NCI-H187 treated with DMSO at 0.1 percent for 48 hours (cell line): ENCODE results near the gene SATL1.
"Not testable (repeated sequence)": the region's sequence is repeated elsewhere in the genome, so short reads cannot be mapped to it uniquely, and the experiment has no call there.

Source experiments
- DNase-seq: peaks from one replicate; lab custom pipeline; 2025; lab: John Stamatoyannopoulos, UW

The SATL1 gene

DNA sequence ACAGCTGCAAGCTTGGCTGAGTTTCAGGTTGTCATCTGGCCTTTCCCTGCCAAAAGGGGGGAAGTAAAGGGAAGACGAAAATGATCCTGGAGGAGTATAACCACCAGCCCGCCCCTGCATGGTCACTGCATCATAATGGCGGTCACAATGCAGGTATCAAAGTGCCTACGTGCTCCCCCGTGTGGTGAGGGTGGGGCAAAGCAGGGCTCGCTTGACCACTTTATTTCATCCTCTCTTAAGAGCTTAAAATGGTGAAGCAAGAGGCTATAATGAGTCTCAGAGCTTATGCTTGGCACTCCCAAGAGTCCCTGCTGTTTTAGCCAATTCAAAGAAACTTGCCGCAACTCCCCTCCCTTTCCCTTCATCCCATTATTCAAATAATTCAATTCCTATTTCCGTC, 134.3 kb downstream of the SATL1 start:
- no peak for DNase-seq

DNA sequence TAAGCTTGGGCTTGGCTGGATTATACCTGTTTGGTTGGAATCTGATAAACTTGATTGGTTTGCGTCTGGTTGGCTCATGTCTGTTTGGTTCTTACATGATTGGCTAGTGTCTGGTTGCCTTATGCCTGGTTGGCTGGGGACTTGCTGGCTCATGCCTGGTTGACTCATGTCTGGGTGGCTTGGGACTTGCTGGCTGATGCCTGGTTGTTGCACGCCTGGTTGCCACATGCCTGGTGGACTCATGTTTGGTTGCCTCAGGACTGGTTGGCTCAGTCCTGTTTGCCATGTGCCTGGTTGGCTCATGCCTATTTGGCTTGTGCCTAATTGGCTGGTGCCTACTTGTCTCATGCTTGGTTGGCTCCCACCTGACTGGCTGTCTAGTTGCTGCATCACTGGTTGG, 135.4 kb downstream of the SATL1 start:
- DNase-seq, result no peak

DNA sequence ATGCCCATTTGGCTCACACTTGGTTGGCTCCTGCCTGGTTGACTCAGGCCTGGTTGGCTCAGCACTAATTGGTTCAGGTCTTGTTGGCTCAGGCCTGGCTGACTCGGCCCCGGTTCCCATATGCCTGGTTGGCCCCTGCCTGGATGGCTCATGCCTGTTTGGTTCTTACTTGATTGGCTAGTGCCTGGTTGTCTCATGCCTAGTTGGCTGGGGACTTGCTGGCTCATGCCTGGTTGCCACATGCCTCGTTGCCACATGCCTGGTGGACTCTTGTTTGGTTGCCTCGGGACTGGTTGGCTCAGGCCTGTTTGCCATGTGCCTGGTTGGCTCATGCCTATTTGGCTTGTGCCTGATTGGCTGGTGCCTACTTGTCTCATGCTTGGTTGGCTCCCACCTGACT, 136.2 kb downstream of the SATL1 start:
- DNase-seq, result no peak

DNA sequence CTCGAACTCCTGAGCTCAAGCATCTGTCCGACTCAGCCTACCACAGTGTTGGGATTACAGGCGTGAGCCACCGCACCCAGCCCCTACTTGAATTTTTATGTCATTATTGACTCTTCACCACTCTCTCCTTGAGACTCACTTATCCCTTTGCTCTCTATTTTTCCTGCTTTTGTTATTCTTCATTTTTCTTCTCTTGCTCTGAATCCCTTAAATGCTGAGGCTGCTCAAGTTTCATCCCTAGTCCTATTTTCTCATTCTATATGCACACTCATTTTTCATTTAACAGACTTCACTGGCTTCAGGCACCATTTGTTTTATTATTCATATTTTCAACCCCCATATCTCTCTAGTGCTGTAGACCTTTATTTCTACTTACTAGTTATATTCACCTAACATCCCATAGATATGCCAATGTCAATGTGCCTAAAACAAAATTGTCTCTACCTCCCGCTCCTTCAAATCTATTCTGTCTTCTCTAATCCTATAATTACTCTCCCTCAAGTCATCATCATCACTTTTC, 154.2 kb downstream of the SATL1 start:
- DNase-seq, result no peak

DNA sequence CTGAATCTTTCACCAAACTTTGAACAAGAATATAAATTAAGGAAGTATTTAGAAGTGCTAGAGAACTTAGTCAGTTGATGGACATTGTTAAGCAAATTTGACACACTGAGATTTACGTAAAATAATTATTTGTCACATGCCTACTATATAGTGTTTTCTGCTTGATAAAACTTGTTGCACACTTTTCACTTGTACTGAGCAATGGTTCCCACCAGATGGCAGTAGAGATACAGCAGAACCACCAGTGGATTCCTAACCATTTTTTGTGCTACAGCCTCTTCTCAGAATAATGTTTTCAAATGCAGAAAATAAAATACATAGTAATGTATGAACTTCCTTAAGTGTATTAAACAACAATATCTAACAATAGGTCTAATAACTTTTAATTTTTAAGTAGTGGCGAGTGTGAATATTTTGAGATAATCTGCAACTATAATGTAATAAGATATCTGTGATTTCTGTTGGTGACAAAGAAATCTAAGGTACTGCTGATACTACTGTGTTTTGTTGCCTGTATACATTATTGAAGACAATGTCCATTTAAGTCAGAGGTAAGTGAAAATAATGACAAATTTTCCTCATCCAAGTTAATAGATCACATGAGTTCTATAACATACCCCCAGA, 158.7 kb downstream of the SATL1 start:
- DNase-seq, result no peak

DNA sequence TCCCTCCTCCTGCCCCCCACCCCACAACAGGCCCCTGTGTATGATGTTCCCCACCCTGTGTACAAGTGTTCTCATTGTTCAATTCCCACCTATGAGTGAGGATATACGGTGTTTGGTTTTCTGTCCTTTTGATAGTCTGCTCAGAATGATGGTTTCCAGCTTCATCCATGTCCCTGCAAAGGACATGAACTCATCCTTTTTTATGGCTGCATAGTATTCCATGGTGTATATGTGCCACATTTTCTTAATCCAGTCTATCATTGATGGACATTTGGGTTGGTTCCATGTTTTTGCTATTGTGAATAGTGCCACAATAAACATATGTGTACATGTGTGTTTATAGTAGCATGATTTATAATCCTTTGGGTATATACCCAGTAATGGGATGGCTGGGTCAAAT, 166.3 kb downstream of the SATL1 start:
- not testable (repeated sequence) for DNase-seq

DNA sequence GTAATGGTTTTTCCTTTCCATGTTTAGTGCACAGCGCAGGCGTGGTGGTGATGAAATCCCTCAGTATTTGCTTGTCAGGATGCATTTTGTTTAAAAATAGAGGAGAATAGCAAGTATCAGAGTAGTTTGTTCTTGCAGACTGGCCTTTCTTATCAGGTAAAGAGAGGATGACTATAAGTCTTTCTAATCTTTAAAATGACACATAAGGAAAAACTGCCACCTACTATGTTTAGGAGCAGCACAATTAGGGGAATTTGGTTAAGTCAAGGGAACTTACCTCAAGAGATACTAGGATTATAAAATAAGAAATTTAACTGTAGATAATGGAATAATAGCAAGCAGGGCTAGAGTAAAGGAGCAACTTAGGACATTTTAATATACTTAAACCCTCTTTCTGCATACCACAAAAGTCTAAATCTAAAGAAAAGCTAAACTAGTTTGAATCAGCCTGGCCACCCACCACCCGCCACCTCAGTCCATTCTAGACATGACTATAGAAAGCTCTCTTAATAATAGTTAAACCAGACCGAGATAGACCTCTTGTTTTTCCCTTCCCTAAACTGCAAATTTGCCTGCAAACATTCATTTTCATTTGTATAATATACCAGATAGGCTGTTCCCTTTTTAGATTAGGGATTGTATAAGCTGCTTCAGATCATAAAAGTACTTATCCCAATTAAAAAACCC, 177.9 kb downstream of the SATL1 start:
- DNase-seq, result no peak

DNA sequence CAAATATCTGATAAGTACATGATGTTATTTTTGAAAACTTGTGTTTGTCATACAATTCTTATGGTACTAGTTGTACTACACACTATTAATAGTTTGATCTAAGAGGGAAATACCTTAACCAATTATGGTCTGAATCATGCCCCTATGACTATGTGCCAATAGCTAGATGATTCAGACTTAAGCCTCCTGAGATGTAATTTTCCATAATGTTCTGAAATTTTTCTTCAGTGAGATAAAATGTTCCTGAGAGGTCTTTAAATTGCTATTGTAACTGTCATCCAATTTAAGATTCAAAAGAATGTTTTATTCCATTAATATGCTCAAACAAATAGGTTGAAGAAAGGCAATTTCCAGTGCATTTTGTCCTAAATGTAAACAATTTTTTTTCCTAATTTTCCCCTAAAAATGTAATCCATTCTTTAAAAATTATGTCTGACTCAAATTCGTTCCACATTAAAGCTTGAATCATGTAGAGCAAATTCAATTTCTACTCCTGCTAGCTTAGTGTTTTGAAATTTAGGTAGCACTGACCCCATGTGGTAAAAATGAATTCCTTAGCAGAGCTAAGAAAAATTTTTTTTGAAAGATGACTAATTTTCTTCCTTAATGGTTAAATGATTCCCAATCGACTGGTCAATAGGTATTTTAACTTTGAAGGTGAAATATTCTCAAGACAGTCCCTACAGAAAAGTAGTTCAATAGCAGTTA, 190.8 kb downstream of the SATL1 start:
- DNase-seq, result no peak

DNA sequence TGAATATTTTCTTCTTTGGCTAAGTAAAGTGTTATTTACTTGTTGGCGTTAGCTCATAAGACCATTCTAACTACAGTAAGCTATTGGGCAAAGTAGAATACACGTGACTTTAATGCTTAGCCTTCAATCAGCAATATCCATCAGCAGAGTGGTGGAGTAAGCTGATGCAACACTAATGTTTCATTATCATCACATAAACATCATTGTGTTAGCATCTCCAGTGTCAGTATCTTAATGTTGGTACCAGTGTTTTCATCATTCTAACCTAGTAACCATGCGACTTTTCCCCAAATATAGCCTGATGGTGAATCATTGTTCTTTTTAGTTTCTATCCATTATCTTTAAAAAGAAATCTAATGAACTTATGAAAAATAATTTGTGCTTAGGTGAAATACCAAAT, 191.4 kb downstream of the SATL1 start:
- DNase-seq, result no peak

DNA sequence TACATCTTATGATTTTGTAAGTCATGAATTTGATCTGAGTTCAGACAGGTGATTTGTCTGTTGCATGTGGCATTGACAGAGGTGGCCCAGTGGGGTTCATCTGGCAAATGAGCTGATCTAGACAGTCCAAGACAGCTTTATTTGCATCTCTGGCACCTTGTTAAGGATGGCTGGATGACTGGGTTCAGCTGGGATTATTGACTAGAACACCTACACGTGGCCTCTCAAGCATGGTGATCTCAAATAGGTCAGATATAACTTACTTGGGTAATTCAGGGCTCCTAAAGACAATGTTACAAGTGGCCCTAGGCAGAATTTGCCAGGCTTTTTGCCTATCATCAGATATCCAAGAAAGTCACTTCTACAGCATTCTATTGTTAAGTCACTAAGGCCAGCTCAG, 192.0 kb downstream of the SATL1 start:
- DNase-seq, result no peak
